MCF 10A (cell line): ENCODE data around the gene DMKN. TPM values are rescaled to one million over a fixed set of nuclear protein-coding genes. Genes with fewer than 3 reads are reported as not detected.
"Not testable (repeated sequence)": the region's sequence is repeated elsewhere in the genome, so short reads cannot be mapped to it uniquely, and the experiment has no call there.

Source experiments
- BruUV-seq: library from RNA; stranded (reverse); fragments of 400-500 nt; replicated peaks from 2 replicates; lab custom pipeline; 2021; lab: Mats Ljungman, UMichigan
- CTCF ChIA-PET: fragments of 300-600 bp; sonication (Branson Sonifier 250); formaldehyde crosslinking; extraction: SDS; loops from one replicate; lab custom pipeline; 2021; ENCODE audit warnings: antibody characterized with exemption, inconsistent platforms; lab: Yijun Ruan, JAX
- POLR2A ChIA-PET: fragments of 300-600, 350-650 bp; sonication (Branson Sonifier 250); formaldehyde crosslinking; extraction: SDS; loops from one replicate; lab custom pipeline; 2020; ENCODE audit warnings: antibody characterized with exemption, inconsistent platforms; lab: Yijun Ruan, JAX
- DNase-seq: peaks from one replicate; pipeline ENCODE4 v3.0.0-alpha.2; 2018; ENCODE audit not compliant: unreplicated experiment
- H3K27ac Mint-ChIP-seq: one replicate; pipeline ENCODE4 v1.8.0; 2022; ENCODE audit warnings: mild to moderate bottlenecking, low read depth, mixed read lengths; ENCODE audit not compliant: unreplicated experiment
- H3K27me3 Mint-ChIP-seq: one replicate; pipeline ENCODE4 v1.8.0; 2022; ENCODE audit warnings: mixed read lengths; ENCODE audit not compliant: insufficient read depth, unreplicated experiment
- H3K36me3 Mint-ChIP-seq: one replicate; pipeline ENCODE4 v1.8.0; 2022; ENCODE audit warnings: mild to moderate bottlenecking, moderate library complexity, mixed read lengths; ENCODE audit not compliant: insufficient read depth, unreplicated experiment
- H3K4me1 Mint-ChIP-seq: one replicate; pipeline ENCODE4 v1.8.0; 2022; ENCODE audit warnings: mixed read lengths; ENCODE audit not compliant: insufficient read depth, unreplicated experiment
- H3K4me3 Mint-ChIP-seq: one replicate; pipeline ENCODE4 v1.8.0; 2022; ENCODE audit warnings: mild to moderate bottlenecking, moderate library complexity, mixed read lengths; ENCODE audit not compliant: unreplicated experiment
- H3K9me3 Mint-ChIP-seq: one replicate; pipeline ENCODE4 v1.8.0; 2022; ENCODE audit warnings: mixed read lengths; ENCODE audit not compliant: unreplicated experiment
- CTCF ChIP-seq: fragments of 200-600 bp; IDR thresholded peaks from one replicate; pipeline ENCODE4 v1.8.0; 2022; ENCODE audit warnings: antibody characterized with exemption, mild to moderate bottlenecking; ENCODE audit not compliant: unreplicated experiment
- intact Hi-C: fragments of 100-400 bp; cut with micrococcal nuclease; formaldehyde crosslinking; loops from 2 replicates; pipeline ENCODE4 v1.14.1; 2022
- total RNA-seq: library from RNA; stranded (reverse); gene quantifications from 2 replicates; pipeline ENCODE4 v1.2.3, GENCODE V29; 2022

The DMKN gene
- total RNA-seq, 1 experiment from 2014 or later: 90.7 TPM

- ChIA-PET CTCF (interaction anchor here (0.6 to 9.0 kb wide), 6 partner anchors 12 to 116 kb away, joined by 3 to 143 read pairs (median 4); partner anchors contain the start of gene FFAR3), POLR2A (interaction anchor here (0.8 kb wide), 1 partner anchor 200 kb away, joined by 4 read pairs; no protein-coding TSS in a partner anchor)
- Mint-ChIP-seq H3K36me3 (no peaks in the 10 kb centered on the region), H3K4me3 (no peak overlapping the region), H3K27ac (no peak overlapping the region), H3K4me1 (no peaks in the 10 kb centered on the region), H3K27me3 (peaks cover 40% of the 10 kb centered on the region), H3K9me3 (no peaks in the 10 kb centered on the region)
- intact Hi-C loops: loop anchor here (5.0 to 10.0 kb wide), 2 partner anchors 321 to 399 kb away; partner anchors contain the start of gene FXYD7
- BruUV-seq: no TSS peak
- DNase-seq: no peak
- TF ChIP-seq CTCF: no peak
Observed at GRCh38 chr19:35466259-35466658, 47.2 kb downstream of the DMKN start.

- H3K4me3 Mint-ChIP-seq, BruUV-seq, H3K9me3 Mint-ChIP-seq, H3K27ac Mint-ChIP-seq, POLR2A ChIA-PET, DNase-seq, H3K4me1 Mint-ChIP-seq, H3K36me3 Mint-ChIP-seq: not testable (repeated sequence)
- H3K27me3 Mint-ChIP-seq: peaks cover 48% of the 10 kb centered on the region
- intact Hi-C loops: loop anchor here (10.0 kb wide), 1 partner anchor 318 kb away; the partner anchor contains the start of gene FXYD7
- CTCF ChIA-PET: interaction anchor here (0.9 to 2.3 kb wide), 3 partner anchors 9 to 110 kb away, joined by 3 to 14 read pairs (median 9); no protein-coding TSS in a partner anchor
Observed at GRCh38 chr19:35462956-35463355, 50.5 kb downstream of the DMKN start.

GRCh38 chr19:35462476-35462953, 50.9 kb downstream of the DMKN start:
- no TSS peak for BruUV-seq
- Mint-ChIP-seq H3K27ac (no peak overlapping the region), H3K9me3 (no peaks in the 10 kb centered on the region), H3K27me3 (peaks cover 53% of the 10 kb centered on the region), H3K36me3 (no peaks in the 10 kb centered on the region), H3K4me3 (no peak overlapping the region), H3K4me1 (no peaks in the 10 kb centered on the region)
- ChIA-PET POLR2A (no interaction called here), CTCF (interaction anchor here (0.9 to 2.3 kb wide), 3 partner anchors 10 to 109 kb away, joined by 3 to 14 read pairs (median 9); no protein-coding TSS in a partner anchor)
- DNase-seq: no peak
- intact Hi-C loops: loop anchor here (10.0 kb wide), 1 partner anchor 318 kb away; the partner anchor contains the start of gene FXYD7
- no peak for TF ChIP-seq CTCF

GRCh38 chr19:35461788-35462187, 51.7 kb downstream of the DMKN start:
- H3K4me1 Mint-ChIP-seq, H3K9me3 Mint-ChIP-seq, H3K27ac Mint-ChIP-seq, H3K4me3 Mint-ChIP-seq, DNase-seq, H3K36me3 Mint-ChIP-seq, BruUV-seq, POLR2A ChIA-PET: not testable (repeated sequence)
- H3K27me3 Mint-ChIP-seq: peaks cover 60% of the 10 kb centered on the region
- CTCF ChIA-PET: interaction anchor here (2.2 to 2.3 kb wide), 2 partner anchors 11 to 109 kb away, joined by 9 to 14 read pairs; no protein-coding TSS in a partner anchor
- intact Hi-C loops: loop anchor here (10.0 kb wide), 1 partner anchor 317 kb away; the partner anchor contains the start of gene FXYD7

- H3K9me3 Mint-ChIP-seq: no peaks in the 10 kb centered on the region
- no TSS peak for BruUV-seq
- H3K4me1 Mint-ChIP-seq: no peaks in the 10 kb centered on the region
- no peak overlapping the region for H3K27ac Mint-ChIP-seq
- peaks cover 64% of the 10 kb centered on the region for H3K27me3 Mint-ChIP-seq
- ChIA-PET POLR2A (no interaction called here), CTCF (interaction anchor here (0.5 to 2.3 kb wide), 4 partner anchors 11 to 88 kb away, joined by 3 to 9 read pairs (median 3); no protein-coding TSS in a partner anchor)
- no peaks in the 10 kb centered on the region for H3K36me3 Mint-ChIP-seq
- DNase-seq: no peak
- no peak overlapping the region for H3K4me3 Mint-ChIP-seq
- no peak for TF ChIP-seq CTCF
- intact Hi-C loops: loop anchor here (10.0 kb wide), 1 partner anchor 316 kb away; the partner anchor contains the start of gene FXYD7
Observed at GRCh38 chr19:35461060-35461459, 52.4 kb downstream of the DMKN start.
